ENCODE data around the gene NT5DC2. TPM values are rescaled to one million over a fixed set of nuclear protein-coding genes. Genes with fewer than 3 reads are reported as not detected.

The NT5DC2 gene
- total and polyA plus RNA-seq, 2 experiments from 2014 or later: 49.9 to 111 TPM

DNA sequence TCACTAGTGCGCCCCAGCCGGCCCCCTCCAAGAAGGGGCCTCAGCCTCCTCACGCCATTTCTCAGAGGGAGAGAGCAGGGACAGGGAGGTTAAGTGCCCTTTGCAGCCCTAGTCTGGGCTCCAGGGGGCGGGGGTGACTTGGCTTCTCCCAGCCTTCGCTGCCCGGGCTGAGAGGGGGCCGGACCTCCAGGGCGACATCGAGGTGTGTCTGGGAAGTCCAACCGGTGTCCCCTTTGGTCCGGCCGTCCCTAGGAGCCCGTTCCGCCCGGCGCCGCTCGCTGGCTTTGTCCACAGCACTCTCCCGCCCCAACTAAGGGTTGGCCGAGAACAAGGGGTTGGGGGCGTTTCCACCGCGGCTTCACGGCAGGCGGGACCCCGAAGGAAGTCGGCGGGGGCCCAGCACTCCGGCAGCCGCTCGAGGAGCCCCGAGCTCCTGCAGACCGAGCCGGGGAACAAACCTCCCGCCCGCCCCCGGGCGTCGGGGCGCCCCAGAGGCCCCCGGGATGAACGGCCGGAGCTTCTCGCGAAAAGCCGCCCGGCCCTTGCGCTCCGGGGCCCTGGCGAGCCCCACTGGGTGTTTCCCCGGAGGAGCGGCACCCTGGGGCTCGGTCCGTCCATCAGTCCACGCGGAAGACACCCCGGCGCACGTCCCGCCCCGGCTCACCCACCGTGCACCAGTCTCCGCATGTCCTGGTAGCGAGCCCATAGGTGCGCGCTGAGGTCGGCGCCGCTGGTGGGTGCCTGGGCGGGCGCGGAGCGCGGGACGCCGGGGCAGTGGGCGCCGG is 627 bp downstream of the NT5DC2 start:
- Histone ChIP-seq H3K36me3 (ENCODE audit: low read depth) (no peaks in the 10 kb centered on the region), H3K9me3 (ENCODE audit: low read depth) (no peaks in the 10 kb centered on the region), H3K79me2 (ENCODE audit: insufficient read depth) (peaks cover 54% of the 10 kb centered on the region), H3K4me1 (ENCODE audit: insufficient read depth) (peaks cover 34% of the 10 kb centered on the region), H4K20me1 (ENCODE audit: insufficient read depth) (no peaks in the 10 kb centered on the region), H3K9me2 (ENCODE audit: insufficient read depth) (no peaks in the 10 kb centered on the region), H3F3A (ENCODE audit: insufficient read depth) (peaks cover 21% of the 10 kb centered on the region), H2AFZ (peak overlapping the region; percentile 68), H3K4me2 (ENCODE audit: unreplicated experiment) (peak overlapping the region; percentile 88), H3K27me3 (replicated peaks; ENCODE audit: insufficient read depth) (no peaks in the 10 kb centered on the region), H3K4me3 (peak overlapping the region; percentile 81), H3K9ac (peak overlapping the region; percentile 72), H3K27ac (no peak overlapping the region)
- WGBS, 2 experiments (ENCODE audit: low coverage in 1 of 2, low lambda C conversion rate in 2 of 2, missing lambda C conversion rate in 2 of 2): 4 to 5% methylated on average over 43 to 50 of the region's 78 CpGs
- in situ Hi-C loops (cut with MboI): no loop called here
- peak; percentile 54 for DNase-seq
- no peak for TF ChIP-seq EZH2phosphoT487 (IDR thresholded peaks at IDR 0.05; ENCODE audit: insufficient read depth, low read depth)
- TF ChIP-seq EZH2 (IDR thresholded peaks at IDR 0.05; ENCODE audit: insufficient read depth, poor library complexity, severe bottlenecking): no peak

DNA sequence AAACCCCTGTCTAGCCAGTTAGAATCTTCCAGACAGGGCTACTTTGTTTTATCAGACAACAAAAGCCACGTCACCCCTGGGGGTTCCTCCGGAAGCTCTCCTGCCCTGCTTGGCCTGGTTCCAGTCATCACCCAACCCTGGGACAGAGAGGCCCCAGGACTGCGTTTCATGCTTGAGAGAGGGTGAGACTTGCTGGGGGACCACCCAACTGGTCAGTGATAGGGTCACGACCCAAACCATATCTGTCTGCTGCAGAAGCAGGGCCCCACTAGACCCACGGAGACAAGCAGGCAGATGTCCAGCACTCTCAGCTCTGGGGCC is 1.2 kb downstream of the NT5DC2 start:
- peaks cover 48% of the 10 kb centered on the region for H3K79me2 ChIP-seq (ENCODE audit: insufficient read depth)
- H3K36me3 ChIP-seq (ENCODE audit: low read depth): no peaks in the 10 kb centered on the region
- H3K4me3 ChIP-seq: peak overlapping the region; percentile 81
- in situ Hi-C loops (cut with MboI): no loop called here
- no peaks in the 10 kb centered on the region for H3K9me3 ChIP-seq (ENCODE audit: low read depth)
- 65% methylated on average over 5 of the region's 5 CpGs for WGBS, 2 experiments (ENCODE audit: low coverage in 1 of 2, low lambda C conversion rate in 2 of 2, missing lambda C conversion rate in 2 of 2)
- H3K4me2 ChIP-seq (ENCODE audit: unreplicated experiment): peak overlapping the region; percentile 88
- H2AFZ ChIP-seq: peak overlapping the region; percentile 68; the same call in 1 of the 2 replicates
- H4K20me1 ChIP-seq (ENCODE audit: insufficient read depth): no peaks in the 10 kb centered on the region
- H3K27ac ChIP-seq: no peak overlapping the region
- H3K4me1 ChIP-seq (ENCODE audit: insufficient read depth): peaks cover 28% of the 10 kb centered on the region
- no peak for TF ChIP-seq EZH2 (IDR thresholded peaks at IDR 0.05; ENCODE audit: insufficient read depth, poor library complexity, severe bottlenecking)
- no peak for TF ChIP-seq EZH2phosphoT487 (IDR thresholded peaks at IDR 0.05; ENCODE audit: insufficient read depth, low read depth)
- H3K27me3 ChIP-seq (replicated peaks; ENCODE audit: insufficient read depth): no peaks in the 10 kb centered on the region
- no peaks in the 10 kb centered on the region for H3K9me2 ChIP-seq (ENCODE audit: insufficient read depth)
- H3F3A ChIP-seq (ENCODE audit: insufficient read depth): peaks cover 16% of the 10 kb centered on the region
- peak overlapping the region; percentile 72 for H3K9ac ChIP-seq
- peak; percentile 44 for DNase-seq

DNA sequence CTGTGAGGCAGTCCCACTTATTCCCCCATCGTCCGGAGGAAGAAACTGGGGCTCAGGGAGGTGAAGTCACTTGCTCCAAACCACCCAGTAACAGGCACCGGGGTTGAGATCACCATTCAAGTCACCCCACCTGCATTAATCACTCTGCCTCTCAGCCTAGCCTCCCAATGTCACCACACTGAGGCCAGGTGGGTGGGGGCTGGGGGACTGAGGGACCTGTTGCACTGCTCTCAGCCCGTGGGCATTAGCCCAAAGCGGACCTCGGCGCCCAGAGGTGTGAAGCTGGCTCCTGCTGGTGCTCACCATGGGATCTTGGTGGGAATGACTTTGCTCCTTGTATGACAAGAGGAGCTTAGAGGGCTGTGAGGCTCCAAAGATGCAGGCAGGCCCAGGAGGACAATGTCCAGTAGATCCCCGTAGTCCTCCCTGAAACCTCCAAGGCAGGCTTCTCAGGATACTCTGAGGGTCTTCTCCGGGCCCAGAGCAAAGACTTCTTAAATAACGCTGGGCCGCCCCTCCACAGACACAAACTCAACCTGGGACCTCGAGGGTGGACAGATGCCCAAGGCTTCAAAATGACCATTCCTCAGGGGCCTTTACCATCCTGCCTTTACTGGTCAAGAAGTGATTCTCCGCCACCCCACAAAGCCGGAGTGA is 1.7 kb downstream of the NT5DC2 start:
- 96% methylated on average over 14 of the region's 14 CpGs for WGBS, 2 experiments (ENCODE audit: low coverage in 1 of 2, low lambda C conversion rate in 2 of 2, missing lambda C conversion rate in 2 of 2)
- Histone ChIP-seq H3K27ac (no peak overlapping the region), H3K79me2 (ENCODE audit: insufficient read depth) (peaks cover 43% of the 10 kb centered on the region), H3K4me2 (ENCODE audit: unreplicated experiment) (peak overlapping the region; percentile 88), H3K36me3 (ENCODE audit: low read depth) (no peaks in the 10 kb centered on the region), H3K9me2 (ENCODE audit: insufficient read depth) (no peaks in the 10 kb centered on the region), H3K9me3 (ENCODE audit: low read depth) (no peaks in the 10 kb centered on the region), H3F3A (ENCODE audit: insufficient read depth) (peaks cover 11% of the 10 kb centered on the region), H3K9ac (peak overlapping the region; percentile 72), H4K20me1 (ENCODE audit: insufficient read depth) (no peaks in the 10 kb centered on the region), H3K4me3 (peak overlapping the region; percentile 81), H3K27me3 (replicated peaks; ENCODE audit: insufficient read depth) (no peaks in the 10 kb centered on the region), H2AFZ (no peak overlapping the region), H3K4me1 (ENCODE audit: insufficient read depth) (peaks cover 27% of the 10 kb centered on the region)
- TF ChIP-seq EZH2phosphoT487 (IDR thresholded peaks at IDR 0.05; ENCODE audit: insufficient read depth, low read depth) (no peak), EZH2 (IDR thresholded peaks at IDR 0.05; ENCODE audit: insufficient read depth, poor library complexity, severe bottlenecking) (no peak)
- DNase-seq: no peak
- in situ Hi-C loops (cut with MboI): no loop called here

DNA sequence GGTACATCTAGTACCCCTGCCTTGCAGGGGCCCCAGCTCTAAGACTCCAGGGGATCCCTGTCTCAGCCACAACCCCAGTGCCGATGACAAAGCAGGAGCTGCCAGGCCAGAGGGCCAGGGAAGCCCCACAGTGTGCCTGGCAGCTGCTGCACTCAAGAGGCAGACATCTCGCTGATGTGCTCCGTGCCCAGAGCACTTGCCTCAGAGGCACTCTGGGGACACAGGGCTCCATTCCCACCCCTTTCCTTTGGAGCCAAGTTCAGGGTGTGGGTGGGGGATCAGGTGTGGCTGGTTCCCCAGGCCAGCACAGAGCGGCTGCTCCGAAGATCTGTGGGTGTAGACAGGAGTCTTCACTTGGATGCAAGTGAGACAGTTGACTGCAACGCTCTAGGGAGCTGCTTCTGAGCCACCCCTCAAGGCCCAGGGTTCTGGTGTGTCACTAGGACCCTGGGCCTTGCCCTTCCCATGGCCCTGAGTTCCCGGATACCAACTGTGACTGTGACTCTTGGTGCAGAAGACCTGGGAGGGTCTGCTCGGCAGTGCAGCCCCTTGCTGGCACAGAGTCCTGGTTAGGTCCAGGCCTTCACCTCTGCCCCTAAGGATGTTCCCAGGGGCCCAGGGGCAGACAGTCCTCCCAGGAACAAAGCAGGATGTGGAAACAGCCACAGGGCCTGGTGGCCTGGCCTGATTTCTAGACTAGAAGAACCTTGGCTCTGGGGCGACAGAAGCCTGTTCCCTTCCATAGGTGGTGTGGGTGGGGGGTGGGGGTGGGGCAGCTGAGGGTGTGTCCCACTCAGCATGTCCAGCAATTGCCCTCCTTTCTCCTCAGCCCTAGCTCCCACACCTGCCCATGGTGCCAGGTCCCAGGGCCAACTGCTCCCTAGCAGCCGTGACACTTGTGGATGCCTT is 2.5 kb downstream of the NT5DC2 start:
- Histone ChIP-seq H3K9me3 (ENCODE audit: low read depth) (no peaks in the 10 kb centered on the region), H2AFZ (no peak overlapping the region), H3K27ac (no peak overlapping the region), H3K4me1 (ENCODE audit: insufficient read depth) (peaks cover 27% of the 10 kb centered on the region), H3K9me2 (ENCODE audit: insufficient read depth) (no peaks in the 10 kb centered on the region), H3K9ac (no peak overlapping the region), H3K4me2 (ENCODE audit: unreplicated experiment) (no peak overlapping the region), H3K27me3 (replicated peaks; ENCODE audit: insufficient read depth) (no peaks in the 10 kb centered on the region), H4K20me1 (ENCODE audit: insufficient read depth) (no peaks in the 10 kb centered on the region), H3F3A (ENCODE audit: insufficient read depth) (peaks cover 8% of the 10 kb centered on the region), H3K36me3 (ENCODE audit: low read depth) (no peaks in the 10 kb centered on the region), H3K4me3 (no peak overlapping the region), H3K79me2 (ENCODE audit: insufficient read depth) (peaks cover 42% of the 10 kb centered on the region)
- TF ChIP-seq EZH2 (IDR thresholded peaks at IDR 0.05; ENCODE audit: insufficient read depth, poor library complexity, severe bottlenecking): no peak
- no peak for DNase-seq
- in situ Hi-C loops (cut with MboI): no loop called here
- 62 to 64% methylated on average over 10 of the region's 10 CpGs for WGBS, 2 experiments (ENCODE audit: low coverage in 1 of 2, low lambda C conversion rate in 2 of 2, missing lambda C conversion rate in 2 of 2)
